Gastroesophageal sphincter (tissue), 3 donors: ENCODE results near the gene PCDHB2.

ENCODE experiments used
- CTCF ChIP-seq, 4 experiments: fragments of 200-600 bp in 2 of 4; fragments of 450-650 bp in 2 of 4; sonication (generic) in 1 of 4; IDR thresholded peaks; one replicate each; pipeline ENCODE4 v1.5.1; 2017 to 2019; ENCODE audit warnings: antibody characterized with exemption in 4 of 4, mild to moderate bottlenecking in 2 of 4, moderate library complexity in 2 of 4
- EP300 ChIP-seq: sonication (generic); formaldehyde crosslinking; IDR thresholded peaks from one replicate; pipeline ENCODE4 v1.6.1; 2017; ENCODE audit warnings: antibody characterized with exemption, mild to moderate bottlenecking
- POLR2A ChIP-seq, 2 donors: fragments of 450-650 bp; IDR thresholded peaks; one replicate each; pipeline ENCODE4 v1.6.1; 2017; ENCODE audit warnings: antibody characterized with exemption in 2 of 2, mild to moderate bottlenecking in 2 of 2, moderate library complexity in 1 of 2

DNA sequence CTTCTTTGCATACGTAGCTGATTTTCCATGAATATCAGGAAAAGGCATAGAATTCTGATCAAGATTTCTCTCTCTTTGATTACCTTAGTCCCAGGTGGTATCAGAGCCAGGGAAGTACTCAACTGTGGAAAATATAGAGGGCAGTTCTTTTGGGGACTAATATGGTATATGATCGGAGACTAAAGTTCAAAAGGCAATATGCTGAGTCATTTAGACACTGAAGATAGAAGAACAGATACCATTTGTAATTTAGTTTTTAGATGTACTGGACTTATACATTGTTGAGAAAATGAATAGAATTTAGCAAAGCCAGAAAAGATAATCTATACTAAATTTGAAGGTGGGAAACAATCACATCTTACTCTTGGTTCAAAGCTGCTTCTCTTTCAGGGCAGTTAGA is 10.9 kb downstream of the PCDHB2 start:
- TF ChIP-seq POLR2A (IDR thresholded peaks at IDR 0.05): no peak
- TF ChIP-seq CTCF (IDR thresholded peaks at IDR 0.05): no peak
- no peak for TF ChIP-seq EP300
